Measurements from ENCODE around the gene ISG15.

ISG15 gene

DNA sequence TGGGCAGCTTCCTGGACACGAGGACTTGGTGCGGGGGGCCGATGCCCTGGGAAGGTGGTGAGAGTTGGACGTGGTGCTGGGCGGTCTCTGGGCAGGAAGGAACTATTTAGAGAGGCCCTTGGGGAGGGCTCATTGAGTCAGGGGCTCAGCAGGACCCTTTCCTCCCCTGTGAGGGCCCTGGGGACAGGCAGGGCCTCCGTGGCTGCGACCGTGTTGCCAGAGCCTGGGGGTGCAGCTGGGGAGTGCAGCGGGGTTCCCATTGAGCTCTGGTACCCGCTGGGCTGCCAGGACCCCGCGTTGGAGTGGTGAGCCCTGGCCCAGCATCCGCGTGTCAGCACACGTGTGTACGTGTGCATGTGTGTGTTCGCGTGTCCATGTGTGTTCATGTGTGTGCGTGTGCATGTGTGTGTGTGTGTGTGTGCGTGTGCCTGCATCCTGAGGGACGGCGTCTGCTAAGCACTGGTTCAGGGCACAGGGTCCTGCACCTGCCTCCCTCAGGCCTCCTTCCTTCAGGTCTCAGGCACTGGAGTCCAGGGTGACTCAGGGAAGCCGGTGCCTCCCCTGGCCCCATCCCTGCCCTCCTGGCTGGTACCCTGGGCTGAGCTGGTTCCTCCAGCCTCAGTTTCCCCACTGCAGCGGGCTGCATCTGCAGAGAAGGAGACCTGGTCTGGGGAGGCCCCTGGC is 50.1 kb downstream of the ISG15 start:
- no peak for TF ChIP-seq TEAD4 (IDR thresholded peaks at IDR 0.05)

All from Ishikawa (cell line).